Mesendoderm (in vitro differentiated cells): ENCODE measurements around the gene NDFIP1.

Experiments
- DNase-seq: peaks from one replicate; pipeline ENCODE4 v3.0.0; 2013
- H2AK5ac ChIP-seq: 2 replicates; pipeline ENCODE4 v1.6.1; 2013; ENCODE audit warnings: low read length, inconsistent platforms
- H2BK120ac ChIP-seq: 2 replicates; pipeline ENCODE4 v1.6.1; 2013; ENCODE audit warnings: low read depth, mild to moderate bottlenecking, low read length, moderate library complexity, mixed read lengths
- H2BK15ac ChIP-seq: replicated peaks from 2 replicates; pipeline ENCODE4 v1.6.1; 2013; ENCODE audit warnings: low read depth, mild to moderate bottlenecking, moderate library complexity
- H2BK5ac ChIP-seq: 2 replicates; pipeline ENCODE4 v1.6.1; 2013; ENCODE audit warnings: low read length, inconsistent platforms
- H3K18ac ChIP-seq: 2 replicates; pipeline ENCODE4 v1.6.1; 2013; ENCODE audit warnings: mild to moderate bottlenecking, low read length, mixed read lengths
- H3K23ac ChIP-seq: one replicate; pipeline ENCODE4 v1.6.1; 2013; ENCODE audit warnings: low read length
- H3K27ac ChIP-seq: 2 replicates; pipeline ENCODE4 v1.5.1; 2013; ENCODE audit warnings: low read depth, mild to moderate bottlenecking, inconsistent platforms, low read length, moderate library complexity
- H3K27me3 ChIP-seq: 2 replicates; pipeline ENCODE4 v1.6.1; 2013; ENCODE audit warnings: low read length, control low read depth, mild to moderate bottlenecking, inconsistent platforms; ENCODE audit not compliant: insufficient read depth, poor library complexity
- H3K36me3 ChIP-seq: 2 replicates; pipeline ENCODE4 v1.6.1; 2013; ENCODE audit warnings: low read length, inconsistent platforms; ENCODE audit not compliant: control insufficient read depth, insufficient read depth
- H3K4ac ChIP-seq: one replicate; pipeline ENCODE4 v1.6.1; 2013; ENCODE audit warnings: low read depth, mild to moderate bottlenecking, low read length, moderate library complexity
- H3K4me1 ChIP-seq: 2 replicates; pipeline ENCODE4 v1.6.1; 2013; ENCODE audit warnings: low read depth, low read length, inconsistent platforms; ENCODE audit not compliant: control insufficient read depth
- H3K4me2 ChIP-seq: 2 replicates; pipeline ENCODE4 v1.6.1; 2013; ENCODE audit warnings: low read length
- H3K4me3 ChIP-seq: 2 replicates; pipeline ENCODE4 v1.5.1; 2013; ENCODE audit warnings: mild to moderate bottlenecking, low read length
- H3K56ac ChIP-seq: one replicate; pipeline ENCODE4 v1.6.1; 2013; ENCODE audit warnings: low read length
- H3K79me1 ChIP-seq: 2 replicates; pipeline ENCODE4 v1.6.1; 2013; ENCODE audit warnings: low read length, inconsistent platforms
- H3K79me2 ChIP-seq: 2 replicates; pipeline ENCODE4 v1.6.1; 2013; ENCODE audit warnings: mild to moderate bottlenecking, low read length; ENCODE audit not compliant: control insufficient read depth, insufficient read depth
- H3K9ac ChIP-seq: 2 replicates; pipeline ENCODE4 v1.6.1; 2013; ENCODE audit warnings: low read length, inconsistent platforms
- H4K5ac ChIP-seq: one replicate; pipeline ENCODE4 v1.6.1; 2013; ENCODE audit warnings: low read length
- H4K8ac ChIP-seq: one replicate; pipeline ENCODE4 v1.6.1; 2013; ENCODE audit warnings: low read depth, mild to moderate bottlenecking, control low read depth, low read length, moderate library complexity
- WGBS: extraction: QIAGEN DNeasy Blood & Tissue Kit; methylation state at CpG from one replicate; pipeline ENCODE4 v1.1.7; 2013; ENCODE audit warnings: low lambda C conversion rate, missing lambda C conversion rate; ENCODE audit not compliant: insufficient coverage; ENCODE audit errors: extremely low coverage; 5-methylcytosine and 5-hydroxymethylcytosine counted together

Gene NDFIP1

GRCh38 chr5:142078706-142079105, 29.9 kb upstream of the NDFIP1 start:
- H3K79me2 ChIP-seq: no peaks in the 10 kb centered on the region
- no peak overlapping the region for H3K9ac ChIP-seq
- no peaks in the 10 kb centered on the region for H3K27me3 ChIP-seq
- H3K23ac ChIP-seq: no peak overlapping the region
- no peak overlapping the region for H3K27ac ChIP-seq
- H3K4me2 ChIP-seq: no peak overlapping the region
- no peak overlapping the region for H3K4me3 ChIP-seq
- no CpG with 5 or more reads among the region's 1 CpG for WGBS
- no peak overlapping the region for H2BK5ac ChIP-seq
- no peaks in the 10 kb centered on the region for H3K4me1 ChIP-seq
- no peak overlapping the region for H3K18ac ChIP-seq
- no peak overlapping the region for H2BK120ac ChIP-seq
- H3K4ac ChIP-seq: no peak overlapping the region
- DNase-seq: no peak
- no peak overlapping the region for H2BK15ac ChIP-seq
- H3K56ac ChIP-seq: no peak overlapping the region
- no peak overlapping the region for H2AK5ac ChIP-seq
- H3K79me1 ChIP-seq: no peaks in the 10 kb centered on the region
- H3K36me3 ChIP-seq: no peaks in the 10 kb centered on the region
- H4K5ac ChIP-seq: no peak overlapping the region
- no peak overlapping the region for H4K8ac ChIP-seq

- WGBS: no CpG with 5 or more reads among the region's 6 CpGs
These were observed 29.3 kb upstream of the NDFIP1 start for GRCh38 chr5:142079306-142079721.

GRCh38 chr5:142080248-142080647, 28.3 kb upstream of the NDFIP1 start:
- no peak overlapping the region for H2AK5ac ChIP-seq
- no peak overlapping the region for H3K4me2 ChIP-seq
- no peak overlapping the region for H3K23ac ChIP-seq
- H2BK120ac ChIP-seq: no peak overlapping the region
- H4K5ac ChIP-seq: no peak overlapping the region
- H3K27ac ChIP-seq: no peak overlapping the region
- no peak overlapping the region for H4K8ac ChIP-seq
- H2BK15ac ChIP-seq: no peak overlapping the region
- H3K9ac ChIP-seq: no peak overlapping the region
- no peak overlapping the region for H3K4ac ChIP-seq
- no CpG with 5 or more reads among the region's 7 CpGs for WGBS
- no peaks in the 10 kb centered on the region for H3K4me1 ChIP-seq
- H2BK5ac ChIP-seq: no peak overlapping the region
- H3K79me2 ChIP-seq: no peaks in the 10 kb centered on the region
- DNase-seq: no peak
- no peaks in the 10 kb centered on the region for H3K36me3 ChIP-seq
- H3K4me3 ChIP-seq: no peak overlapping the region
- no peaks in the 10 kb centered on the region for H3K79me1 ChIP-seq
- H3K27me3 ChIP-seq: no peaks in the 10 kb centered on the region
- H3K56ac ChIP-seq: no peak overlapping the region
- H3K18ac ChIP-seq: no peak overlapping the region

More at GRCh38 chr5:142079306-142079721, 29.3 kb upstream of the NDFIP1 start:
- H3K4me3 ChIP-seq: no peak overlapping the region
- H2BK5ac ChIP-seq: no peak overlapping the region
- H3K27ac ChIP-seq: no peak overlapping the region
- no peak overlapping the region for H2AK5ac ChIP-seq
- no peaks in the 10 kb centered on the region for H3K79me2 ChIP-seq
- no peaks in the 10 kb centered on the region for H3K27me3 ChIP-seq
- no peak overlapping the region for H2BK15ac ChIP-seq
- no peak for DNase-seq
- no peak overlapping the region for H3K18ac ChIP-seq
- H3K9ac ChIP-seq: no peak overlapping the region
- H3K4me1 ChIP-seq: no peaks in the 10 kb centered on the region
- no peak overlapping the region for H3K23ac ChIP-seq
- no peak overlapping the region for H3K4ac ChIP-seq
- H3K36me3 ChIP-seq: no peaks in the 10 kb centered on the region
- H2BK120ac ChIP-seq: no peak overlapping the region
- H4K5ac ChIP-seq: no peak overlapping the region
- no peak overlapping the region for H4K8ac ChIP-seq
- no peak overlapping the region for H3K56ac ChIP-seq
- H3K79me1 ChIP-seq: no peaks in the 10 kb centered on the region
- no peak overlapping the region for H3K4me2 ChIP-seq

- Histone ChIP-seq H3K56ac (no peak overlapping the region), H2BK15ac (no peak overlapping the region), H3K18ac (no peak overlapping the region), H3K79me1 (no peaks in the 10 kb centered on the region), H3K23ac (no peak overlapping the region), H3K36me3 (no peaks in the 10 kb centered on the region), H3K27me3 (peaks cover 2% of the 10 kb centered on the region), H3K79me2 (no peaks in the 10 kb centered on the region), H3K9ac (no peak overlapping the region), H3K4me1 (no peaks in the 10 kb centered on the region), H3K4ac (no peak overlapping the region), H2AK5ac (no peak overlapping the region), H4K8ac (no peak overlapping the region), H3K27ac (no peak overlapping the region), H2BK120ac (no peak overlapping the region), H4K5ac (no peak overlapping the region), H2BK5ac (no peak overlapping the region), H3K4me3 (no peak overlapping the region), H3K4me2 (no peak overlapping the region)
- DNase-seq: no peak
These were observed 26.3 kb upstream of the NDFIP1 start for GRCh38 chr5:142082182-142082781.

- no peak for DNase-seq
- Histone ChIP-seq H3K4me2 (no peak overlapping the region), H3K36me3 (no peaks in the 10 kb centered on the region), H3K79me2 (no peaks in the 10 kb centered on the region), H3K18ac (no peak overlapping the region), H3K79me1 (no peaks in the 10 kb centered on the region), H2AK5ac (no peak overlapping the region), H4K8ac (no peak overlapping the region), H3K27me3 (peaks cover 2% of the 10 kb centered on the region), H3K56ac (no peak overlapping the region), H2BK15ac (no peak overlapping the region), H3K4me3 (no peak overlapping the region), H3K4me1 (no peaks in the 10 kb centered on the region), H4K5ac (no peak overlapping the region), H3K9ac (no peak overlapping the region), H3K4ac (no peak overlapping the region), H3K23ac (no peak overlapping the region), H2BK5ac (no peak overlapping the region), H3K27ac (no peak overlapping the region), H2BK120ac (no peak overlapping the region)
These were observed 22.4 kb upstream of the NDFIP1 start for GRCh38 chr5:142086229-142086628.

GRCh38 chr5:142086679-142087078, 21.9 kb upstream of the NDFIP1 start:
- Histone ChIP-seq H3K23ac (no peak overlapping the region), H2BK120ac (no peak overlapping the region), H3K9ac (no peak overlapping the region), H3K27ac (no peak overlapping the region), H2AK5ac (no peak overlapping the region), H3K4ac (no peak overlapping the region), H3K18ac (no peak overlapping the region), H3K4me1 (no peaks in the 10 kb centered on the region), H2BK15ac (no peak overlapping the region), H2BK5ac (no peak overlapping the region), H4K8ac (no peak overlapping the region), H3K4me2 (no peak overlapping the region), H3K4me3 (no peak overlapping the region), H3K79me1 (no peaks in the 10 kb centered on the region), H3K79me2 (no peaks in the 10 kb centered on the region), H3K36me3 (no peaks in the 10 kb centered on the region), H3K27me3 (peaks cover 2% of the 10 kb centered on the region), H3K56ac (peak overlapping the region; percentile 3), H4K5ac (no peak overlapping the region)
- WGBS: no CpG with 5 or more reads among the region's 2 CpGs
- no peak for DNase-seq
